Muscle of leg (tissue), 11 donors: ENCODE data around the gene EML2. TPM values are rescaled to one million over a fixed set of nuclear protein-coding genes. Genes with fewer than 3 reads are reported as not detected.

Source experiments
- DNase-seq: peaks from one replicate; pipeline ENCODE4 v3.0.0; 2013
- H3K27ac ChIP-seq: one replicate; pipeline ENCODE4 v1.5.1; 2013; ENCODE audit warnings: mild to moderate bottlenecking, low read length, control low read depth
- H3K27me3 ChIP-seq: one replicate; pipeline ENCODE4 v1.6.1; 2013; ENCODE audit warnings: low read length; ENCODE audit not compliant: control insufficient read depth, insufficient read depth
- H3K36me3 ChIP-seq: one replicate; pipeline ENCODE4 v1.6.1; 2013; ENCODE audit warnings: low read length; ENCODE audit not compliant: control insufficient read depth, insufficient read depth
- H3K4me1 ChIP-seq: one replicate; pipeline ENCODE4 v1.6.1; 2013; ENCODE audit warnings: low read length; ENCODE audit not compliant: control insufficient read depth, insufficient read depth
- H3K4me3 ChIP-seq: one replicate; pipeline ENCODE4 v1.5.1; 2013; ENCODE audit warnings: low read length, control low read depth
- H3K9me3 ChIP-seq: replicated peaks from 2 replicates; pipeline ENCODE4 v1.6.1; 2013; ENCODE audit warnings: low read depth, low read length; ENCODE audit not compliant: control insufficient read depth
- WGBS: methylation state at CpG from one replicate; pipeline ENCODE4 v1.1.5; 2013; ENCODE audit warnings: missing lambda C conversion rate; ENCODE audit not compliant: insufficient coverage; 5-methylcytosine and 5-hydroxymethylcytosine counted together
- polyA plus RNA-seq, 8 donors: library from polyadenylated mRNA; unstranded; fragments of 120-200 nt; gene quantifications; one replicate each; pipeline versions ENCODE4 v1.2.1 to v1.2.3, GENCODE V29; 2013; ENCODE audit warnings: inconsistent platforms in 1 of 8, low replicate concordance in 1 of 8; ENCODE audit not compliant: insufficient read length in 8 of 8, insufficient read depth in 1 of 8
- total RNA-seq: library from RNA; stranded (reverse); fragments of 120-200 nt; gene quantifications from one replicate; pipeline ENCODE4 v1.2.4, GENCODE V29; 2013

Gene EML2
- total and polyA plus RNA-seq, 9 donors: 7.9 to 13.2 (median 11.0) TPM

GRCh38 chr19:45674946-45675345, 35.7 kb upstream of the EML2 start:
- no peaks in the 10 kb centered on the region for H3K36me3 ChIP-seq
- no peak for DNase-seq
- 67% methylated on average over 4 of the region's 7 CpGs for WGBS
- no peak overlapping the region for H3K27ac ChIP-seq
- no peaks in the 10 kb centered on the region for H3K9me3 ChIP-seq
- peaks cover 13% of the 10 kb centered on the region for H3K4me1 ChIP-seq
- H3K4me3 ChIP-seq: no peak overlapping the region
- H3K27me3 ChIP-seq: peaks cover 80% of the 10 kb centered on the region

GRCh38 chr19:45670670-45671453, 31.7 kb upstream of the EML2 start:
- peaks cover 79% of the 10 kb centered on the region for H3K27me3 ChIP-seq
- H3K4me1 ChIP-seq: peaks cover 13% of the 10 kb centered on the region
- no peak overlapping the region for H3K4me3 ChIP-seq
- no peaks in the 10 kb centered on the region for H3K36me3 ChIP-seq
- H3K27ac ChIP-seq: no peak overlapping the region
- no peak for DNase-seq
- WGBS: 9% methylated on average over 42 of the region's 42 CpGs
- no peaks in the 10 kb centered on the region for H3K9me3 ChIP-seq

GRCh38 chr19:45668342-45668871, 29.2 kb upstream of the EML2 start:
- H3K27ac ChIP-seq: no peak overlapping the region
- DNase-seq: no peak
- WGBS: under 1% methylated on average over 12 of the region's 19 CpGs
- H3K4me1 ChIP-seq: peaks cover 13% of the 10 kb centered on the region
- H3K4me3 ChIP-seq: no peak overlapping the region
- peaks cover 68% of the 10 kb centered on the region for H3K27me3 ChIP-seq
- no peaks in the 10 kb centered on the region for H3K36me3 ChIP-seq
- no peaks in the 10 kb centered on the region for H3K9me3 ChIP-seq

GRCh38 chr19:45667620-45668341, 28.6 kb upstream of the EML2 start, which contains the start of gene GIPR:
TSS of gene GIPR (plus strand) at chr19:45668221. CDS start at chr19:45669521, 1,300 bp downstream.
- H3K9me3 ChIP-seq: no peaks in the 10 kb centered on the region
- H3K36me3 ChIP-seq: no peaks in the 10 kb centered on the region
- H3K4me1 ChIP-seq: peaks cover 13% of the 10 kb centered on the region
- no peak within 1 kb of the TSS for H3K27ac ChIP-seq
- DNase-seq: no peak
- no peak within 1 kb of the TSS for H3K4me3 ChIP-seq
- WGBS: 13% methylated on average over 12 of the region's 15 CpGs
- H3K27me3 ChIP-seq: peaks cover 68% of the 10 kb centered on the region

GRCh38 chr19:45664575-45664974, 25.4 kb upstream of the EML2 start:
- Histone ChIP-seq H3K27me3 (peaks cover 47% of the 10 kb centered on the region), H3K4me1 (peaks cover 13% of the 10 kb centered on the region), H3K4me3 (no peak overlapping the region), H3K27ac (no peak overlapping the region), H3K9me3 (no peaks in the 10 kb centered on the region), H3K36me3 (no peaks in the 10 kb centered on the region)
- DNase-seq: no peak
- 71% methylated on average over 7 of the region's 7 CpGs for WGBS

- Histone ChIP-seq H3K27me3 (peaks cover 43% of the 10 kb centered on the region), H3K27ac (no peak overlapping the region), H3K36me3 (no peaks in the 10 kb centered on the region), H3K4me1 (peaks cover 7% of the 10 kb centered on the region), H3K9me3 (no peaks in the 10 kb centered on the region), H3K4me3 (no peak overlapping the region)
- DNase-seq: no peak
- no CpG with 5 or more reads among the region's 1 CpG for WGBS
These were observed 24.6 kb upstream of the EML2 start for GRCh38 chr19:45663800-45664199.

GRCh38 chr19:45660636-45661035, 21.4 kb upstream of the EML2 start:
- no peak overlapping the region for H3K27ac ChIP-seq
- H3K27me3 ChIP-seq: peaks cover 18% of the 10 kb centered on the region
- H3K4me1 ChIP-seq: no peaks in the 10 kb centered on the region
- no peak overlapping the region for H3K4me3 ChIP-seq
- H3K9me3 ChIP-seq: no peaks in the 10 kb centered on the region
- DNase-seq: no peak
- WGBS: 23% methylated on average over 8 of the region's 8 CpGs
- no peaks in the 10 kb centered on the region for H3K36me3 ChIP-seq

- H3K4me1 ChIP-seq: no peaks in the 10 kb centered on the region
- no peaks in the 10 kb centered on the region for H3K36me3 ChIP-seq
- H3K4me3 ChIP-seq: no peak overlapping the region
- H3K27me3 ChIP-seq: peaks cover 13% of the 10 kb centered on the region
- no peaks in the 10 kb centered on the region for H3K9me3 ChIP-seq
- WGBS: 41% methylated on average over 4 of the region's 6 CpGs
- no peak overlapping the region for H3K27ac ChIP-seq
- no peak for DNase-seq
These were observed 20.0 kb upstream of the EML2 start for GRCh38 chr19:45659096-45659729.

- 7% methylated on average over 6 of the region's 14 CpGs for WGBS
These were observed 18.4 kb upstream of the EML2 start for GRCh38 chr19:45657520-45658167.

More at GRCh38 chr19:45657520-45658167, 18.4 kb upstream of the EML2 start:
- peaks cover 13% of the 10 kb centered on the region for H3K27me3 ChIP-seq
- H3K4me1 ChIP-seq: no peaks in the 10 kb centered on the region
- H3K4me3 ChIP-seq: no peak overlapping the region
- no peaks in the 10 kb centered on the region for H3K36me3 ChIP-seq
- no peaks in the 10 kb centered on the region for H3K9me3 ChIP-seq
- H3K27ac ChIP-seq: no peak overlapping the region
- DNase-seq: no peak
